Smooth muscle cell (in vitro differentiated cells): ENCODE results near the gene MARK1. TPM values are rescaled to one million over a fixed set of nuclear protein-coding genes. Genes with fewer than 3 reads are reported as not detected.

Experiments
- DNase-seq: peaks from one replicate; lab custom pipeline; 2025; ENCODE audit not compliant: unreplicated experiment; lab: John Stamatoyannopoulos, UW
- H2AFZ ChIP-seq: fragments of 200-600 bp; sonication (generic); 2 replicates; pipeline ENCODE4 v1.6.0; 2016; ENCODE audit warnings: antibody characterized with exemption, low read depth, mild to moderate bottlenecking
- H3F3A ChIP-seq: fragments of 200-600 bp; sonication (generic); 2 replicates; pipeline ENCODE4 v1.6.0; 2017; ENCODE audit warnings: antibody characterized with exemption, low read depth
- H3K27ac ChIP-seq: fragments of 200-600 bp; sonication (generic); 2 replicates; pipeline ENCODE4 v1.5.1; 2016; ENCODE audit warnings: low read depth, mild to moderate bottlenecking
- H3K27me3 ChIP-seq: fragments of 200-600 bp; sonication (generic); 2 replicates; pipeline ENCODE4 v1.6.1; 2016; ENCODE audit warnings: low read depth, mild to moderate bottlenecking
- H3K36me3 ChIP-seq: fragments of 200-600 bp; sonication (generic); 2 replicates; pipeline ENCODE4 v1.5.1; 2016; ENCODE audit warnings: low read depth
- H3K4me1 ChIP-seq: fragments of 200-600 bp; sonication (generic); 2 replicates; pipeline ENCODE4 v1.5.1; 2016; ENCODE audit warnings: low read depth
- H3K4me2 ChIP-seq: fragments of 200-600 bp; sonication (generic); 2 replicates; pipeline ENCODE4 v1.6.0; 2016; ENCODE audit warnings: mild to moderate bottlenecking
- H3K4me3 ChIP-seq: fragments of 200-600 bp; sonication (generic); 2 replicates; pipeline ENCODE4 v1.5.1; 2016; ENCODE audit warnings: mild to moderate bottlenecking
- H3K79me2 ChIP-seq: fragments of 200-600 bp; sonication (generic); 2 replicates; pipeline ENCODE4 v1.6.0; 2016; ENCODE audit warnings: low read depth, mild to moderate bottlenecking
- H3K9ac ChIP-seq: fragments of 200-600 bp; sonication (generic); 2 replicates; pipeline ENCODE4 v1.6.0; 2016; ENCODE audit warnings: low read depth
- H3K9me3 ChIP-seq: fragments of 200-600 bp; sonication (generic); replicated peaks from 2 replicates; pipeline ENCODE4 v1.5.1; 2016; ENCODE audit warnings: low read depth
- H4K20me1 ChIP-seq: fragments of 200-600 bp; sonication (generic); 2 replicates; pipeline ENCODE4 v1.6.0; 2016; ENCODE audit warnings: low read depth
- CTCF ChIP-seq: fragments of 200-600 bp; sonication (generic); IDR thresholded peaks from 2 replicates; pipeline ENCODE4 v1.5.1; 2017; ENCODE audit warnings: borderline replicate concordance, mild to moderate bottlenecking, antibody characterized with exemption; ENCODE audit not compliant: insufficient read depth, poor library complexity, severe bottlenecking
- WGBS: methylation state at CpG from one replicate; pipeline ENCODE4 v1.1.7; 2016; ENCODE audit warnings: low lambda C conversion rate; 5-methylcytosine and 5-hydroxymethylcytosine counted together
- polyA plus RNA-seq: library from polyadenylated mRNA; unstranded; fragments of >200 nt; fragmentation: Nextera tagmentation; extraction: Ambion mirVana; gene quantifications from 2 replicates; pipeline ENCODE4 v1.2.1, GENCODE V29; 2016
- total RNA-seq: library from RNA; depleted of rRNA; stranded (reverse); fragments of >200 nt; gene quantifications from 2 replicates; pipeline ENCODE4 v1.2.3, GENCODE V29; 2014

Gene MARK1
- total and polyA plus RNA-seq, 2 experiments from 2014 or later, result 4.4 to 5.5 TPM

- Histone ChIP-seq H3K27me3 (peaks cover 7% of the 10 kb centered on the region), H4K20me1 (no peaks in the 10 kb centered on the region), H3K9ac (no peak overlapping the region), H3K27ac (no peak overlapping the region), H3K4me3 (no peak overlapping the region), H3K36me3 (no peaks in the 10 kb centered on the region), H3K79me2 (no peaks in the 10 kb centered on the region), H2AFZ (no peak overlapping the region), H3K9me3 (no peaks in the 10 kb centered on the region), H3F3A (no peaks in the 10 kb centered on the region), H3K4me1 (no peaks in the 10 kb centered on the region), H3K4me2 (no peak overlapping the region)
- WGBS, result 94% methylated on average over 2 of the region's 2 CpGs
- no peak for DNase-seq
- TF ChIP-seq CTCF, result no peak
Measured at GRCh38 chr1:220677251-220677650, 149.3 kb downstream of the MARK1 start.

- no peak overlapping the region for H3K9ac ChIP-seq
- no peaks in the 10 kb centered on the region for H3K27me3 ChIP-seq
- H4K20me1 ChIP-seq, result no peaks in the 10 kb centered on the region
- no peaks in the 10 kb centered on the region for H3K79me2 ChIP-seq
- H2AFZ ChIP-seq, result no peak overlapping the region
- no peak overlapping the region for H3K4me3 ChIP-seq
- no peaks in the 10 kb centered on the region for H3K9me3 ChIP-seq
- H3K4me2 ChIP-seq, result no peak overlapping the region
- WGBS, result 28% methylated on average over 7 of the region's 7 CpGs
- TF ChIP-seq CTCF, result peak; percentile 62
- no peaks in the 10 kb centered on the region for H3F3A ChIP-seq
- DNase-seq, result no peak
- no peaks in the 10 kb centered on the region for H3K4me1 ChIP-seq
- no peaks in the 10 kb centered on the region for H3K36me3 ChIP-seq
- H3K27ac ChIP-seq, result no peak overlapping the region
Measured at GRCh38 chr1:220680085-220680687, 152.2 kb downstream of the MARK1 start.

- no peaks in the 10 kb centered on the region for H3K27me3 ChIP-seq
- no peak for DNase-seq
- no peak overlapping the region for H3K27ac ChIP-seq
- no peaks in the 10 kb centered on the region for H3K9me3 ChIP-seq
- H3K4me2 ChIP-seq, result no peak overlapping the region
- WGBS, result 89% methylated on average over 10 of the region's 10 CpGs
- peak; percentile 2 for TF ChIP-seq CTCF
- no peak overlapping the region for H3K4me3 ChIP-seq
- H3K79me2 ChIP-seq, result no peaks in the 10 kb centered on the region
- H3F3A ChIP-seq, result no peaks in the 10 kb centered on the region
- H3K36me3 ChIP-seq, result no peaks in the 10 kb centered on the region
- H2AFZ ChIP-seq, result no peak overlapping the region
- no peaks in the 10 kb centered on the region for H4K20me1 ChIP-seq
- no peaks in the 10 kb centered on the region for H3K4me1 ChIP-seq
- no peak overlapping the region for H3K9ac ChIP-seq
Measured at GRCh38 chr1:220681220-220681880, 153.4 kb downstream of the MARK1 start.
